Activated gamma-delta T cell treated with anti-CD3 and anti-CD28 coated beads, Interleukin-2, amount 50 U/mL, for 16 hours (primary cell): Measurements from ENCODE around the gene ABCA12.

Source experiments
- DNase-seq: peaks from one replicate; pipeline ENCODE4 v3.0.0-alpha.2; 2020; ENCODE audit warnings: low read depth

The ABCA12 gene

GRCh38 chr2:215032153-215032552 is 106.3 kb downstream of the ABCA12 start:
- no peak for DNase-seq

DNA sequence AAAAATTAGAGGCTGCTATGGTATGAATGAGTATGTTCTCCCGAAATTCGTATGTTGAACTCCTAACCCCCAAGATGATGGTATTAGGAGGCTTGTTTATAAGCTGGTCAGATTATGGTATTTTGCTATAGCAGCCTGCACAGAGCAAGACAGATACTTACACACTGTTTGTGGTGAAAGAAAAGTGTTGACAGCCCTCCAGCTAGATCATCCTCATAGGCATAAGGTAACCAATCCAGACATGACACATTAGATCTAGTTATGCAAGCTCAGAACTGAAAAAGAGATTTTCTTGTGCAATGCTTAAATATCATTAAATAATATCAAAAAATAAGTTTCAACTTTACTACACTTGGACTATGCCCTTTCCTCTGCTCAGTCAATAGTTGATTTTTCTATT is 107.1 kb downstream of the ABCA12 start:
- DNase-seq = no peak

DNA sequence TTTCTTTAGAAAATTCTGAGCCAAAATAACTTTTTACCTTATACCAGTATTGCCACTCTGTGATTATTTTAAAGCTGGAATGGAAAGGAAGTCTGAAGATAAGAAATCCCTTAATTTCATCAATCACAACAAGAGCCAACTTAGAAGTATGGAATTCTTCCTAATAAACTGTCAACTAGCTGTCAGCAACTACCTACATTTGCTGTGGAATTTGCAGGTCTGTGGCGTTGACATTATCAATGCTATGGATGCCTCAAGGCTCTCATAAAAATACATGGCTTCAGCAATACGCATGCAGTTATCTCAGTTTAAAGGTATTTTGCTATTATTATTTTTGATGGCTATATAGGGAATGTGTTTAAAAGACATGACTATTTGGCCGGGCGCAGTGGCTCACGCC is 108.5 kb downstream of the ABCA12 start:
- no peak for DNase-seq

- no peak for DNase-seq
These were observed 110.2 kb downstream of the ABCA12 start for GRCh38 chr2:215028231-215028630.

GRCh38 chr2:215027779-215028178 is 110.6 kb downstream of the ABCA12 start:
- DNase-seq = no peak

DNA sequence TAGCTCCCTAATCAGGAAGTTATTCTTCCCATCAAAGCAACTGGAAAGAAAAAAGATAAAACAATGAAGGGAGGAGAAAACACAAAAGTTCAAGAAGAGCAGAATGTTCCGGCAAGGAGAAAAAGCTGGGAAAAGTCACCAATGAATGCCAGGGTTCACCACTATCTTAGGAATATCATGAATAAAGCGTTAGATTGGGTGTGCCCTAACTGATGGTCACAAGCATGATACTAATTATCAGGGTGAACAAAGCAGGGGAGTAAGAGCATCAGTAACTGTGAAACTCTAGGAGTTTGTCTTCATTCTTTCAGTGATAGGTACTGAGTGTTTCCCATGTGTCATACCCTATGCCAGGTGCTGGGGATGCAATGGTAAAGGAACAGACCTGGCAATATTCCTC is 115.5 kb downstream of the ABCA12 start:
- no peak for DNase-seq

DNA sequence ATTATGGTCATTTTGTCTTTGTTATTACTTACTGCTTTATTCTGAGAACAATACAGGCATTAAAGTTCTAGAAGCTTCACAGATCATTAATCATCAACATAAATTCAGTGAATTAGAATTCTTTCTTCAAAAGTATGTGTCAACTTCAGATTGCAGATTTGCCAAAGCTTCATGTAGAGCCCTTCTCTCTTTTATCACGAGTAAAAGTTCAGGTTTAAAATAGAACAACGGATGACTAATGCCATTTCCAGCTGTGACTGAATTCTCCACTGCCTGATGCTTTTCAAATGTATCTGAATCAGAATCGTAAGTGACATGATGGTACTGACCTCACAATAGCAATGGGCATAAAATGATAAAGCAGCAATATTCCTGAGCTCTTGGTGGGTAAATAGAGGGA is 116.0 kb downstream of the ABCA12 start:
- DNase-seq = no peak

- no peak for DNase-seq
These were observed 118.1 kb downstream of the ABCA12 start for GRCh38 chr2:215020283-215020682.

DNA sequence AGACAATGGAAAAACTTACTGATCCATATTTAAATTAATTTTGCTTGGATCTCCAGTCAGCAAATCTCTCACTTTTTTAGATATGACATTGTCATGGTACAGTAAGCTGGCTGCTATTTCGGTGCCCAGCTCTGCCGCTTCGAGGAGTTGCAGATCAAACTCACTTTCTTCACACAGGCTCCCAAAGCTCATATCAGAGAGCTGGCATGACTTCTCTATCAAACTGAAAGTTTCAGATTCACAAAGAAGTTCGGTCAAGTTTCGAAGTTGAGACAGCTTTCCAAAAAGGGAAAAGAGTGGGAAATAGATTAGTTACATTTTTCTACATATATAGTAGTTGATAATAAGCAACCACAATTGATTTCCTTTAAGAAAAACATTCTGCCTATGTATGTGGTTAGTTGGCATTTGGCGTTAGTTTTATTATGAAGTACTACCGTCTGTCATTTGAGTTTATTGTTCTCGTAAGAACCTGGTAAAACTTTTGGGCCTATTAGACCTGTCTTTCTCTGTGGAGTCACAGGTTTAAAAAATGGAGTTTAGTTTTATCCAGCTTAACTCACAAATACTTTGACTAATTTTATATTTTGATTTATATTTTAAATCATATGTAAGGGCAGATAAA is 118.8 kb downstream of the ABCA12 start:
- no peak for DNase-seq

GRCh38 chr2:215019085-215019484 is 119.3 kb downstream of the ABCA12 start:
- DNase-seq = no peak

- DNase-seq = no peak
These were observed 123.0 kb downstream of the ABCA12 start for GRCh38 chr2:215015421-215015820.

- DNase-seq = no peak
These were observed 128.0 kb downstream of the ABCA12 start for GRCh38 chr2:215010390-215010789.

DNA sequence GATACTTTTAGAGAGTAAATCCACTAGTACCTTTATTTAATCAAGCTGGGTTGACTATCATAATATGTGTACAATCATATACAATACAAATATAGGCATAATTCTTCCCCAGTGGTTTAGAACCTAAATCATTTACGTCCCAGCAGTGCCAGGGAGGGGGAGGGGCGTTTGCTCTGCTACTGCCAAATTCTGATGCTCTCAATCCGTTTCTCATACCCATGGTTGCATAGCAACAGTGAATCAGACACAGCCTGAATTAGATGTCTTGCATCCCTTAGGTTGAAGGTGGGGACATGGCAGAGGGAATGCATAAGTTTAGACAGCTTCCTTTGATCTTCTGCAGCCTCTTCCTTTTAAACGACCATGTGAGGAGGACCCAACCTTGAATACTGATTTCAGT is 135.4 kb downstream of the ABCA12 start:
- DNase-seq = no peak

- no peak for DNase-seq
These were observed 135.9 kb downstream of the ABCA12 start for GRCh38 chr2:215002500-215002899.

DNA sequence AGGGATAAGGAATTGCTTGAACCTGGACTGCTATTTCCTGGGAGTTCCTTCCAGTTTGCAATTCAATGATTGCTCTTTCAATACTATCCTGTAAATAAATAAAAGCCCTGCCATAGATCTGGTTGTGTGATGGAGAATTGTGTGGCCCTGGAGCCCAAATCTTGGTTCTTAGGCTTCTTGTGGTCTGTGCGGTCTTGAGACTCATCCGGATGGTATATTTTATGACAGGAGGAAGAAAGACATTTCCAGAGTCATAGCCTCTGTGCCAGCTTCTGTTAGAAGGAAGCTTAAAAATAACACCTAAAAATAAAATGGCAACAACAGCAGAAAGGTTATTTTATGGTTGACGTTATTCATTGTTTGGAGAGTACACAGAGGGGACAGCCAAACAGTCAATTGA is 137.7 kb downstream of the ABCA12 start:
- no peak for DNase-seq

DNA sequence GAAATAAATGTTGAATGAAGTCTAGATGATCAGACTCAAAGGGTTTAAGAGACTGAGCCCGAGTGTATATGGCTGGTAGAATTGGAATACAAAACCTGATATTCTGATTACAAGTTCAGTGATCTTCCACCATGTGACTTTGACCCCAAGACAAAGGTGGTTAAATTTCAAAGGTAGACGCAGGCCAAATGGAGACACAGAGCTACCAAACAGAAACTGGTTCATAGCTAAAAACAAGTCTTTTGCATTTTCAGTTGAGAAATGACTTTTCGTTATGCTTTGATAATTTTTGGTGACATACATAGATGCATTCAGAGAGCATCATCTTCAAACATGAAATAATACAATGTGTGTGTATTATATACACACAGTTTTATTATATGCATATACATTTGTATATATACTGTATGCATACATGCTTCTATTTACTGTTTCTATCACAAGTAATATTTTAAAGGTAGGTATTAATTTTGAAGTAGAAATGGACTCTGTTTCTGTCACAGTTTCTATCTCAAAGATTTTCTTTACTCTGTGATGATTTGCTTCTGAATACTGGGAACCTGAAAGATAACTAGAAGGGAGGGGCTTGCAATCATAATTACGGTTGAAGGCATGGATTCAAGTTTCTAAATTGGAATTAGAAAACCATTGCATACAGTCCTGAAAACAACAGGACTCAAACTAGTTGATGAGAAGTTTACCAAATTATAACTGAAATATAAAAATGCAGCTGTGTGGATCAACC is 142.3 kb downstream of the ABCA12 start:
- DNase-seq = no peak

DNA sequence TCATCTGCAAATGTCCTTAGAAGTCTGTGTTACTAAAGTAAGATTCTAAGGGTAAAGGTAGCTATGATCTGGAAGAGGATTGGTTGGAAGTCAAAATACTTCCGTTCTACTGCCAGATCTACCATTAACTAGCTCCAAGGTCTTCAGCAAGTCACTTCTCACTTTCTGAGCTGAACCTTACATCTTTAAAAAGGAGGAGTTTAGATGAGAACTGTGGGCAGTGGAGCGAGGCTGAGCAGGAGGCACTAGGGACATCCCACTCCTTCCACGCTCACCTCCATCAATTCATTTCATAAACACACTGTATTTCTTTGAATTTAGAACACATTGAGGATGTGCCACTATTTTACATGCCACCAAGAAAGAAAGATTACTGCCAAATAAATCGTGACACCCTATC is 143.0 kb downstream of the ABCA12 start:
- DNase-seq = no peak

DNA sequence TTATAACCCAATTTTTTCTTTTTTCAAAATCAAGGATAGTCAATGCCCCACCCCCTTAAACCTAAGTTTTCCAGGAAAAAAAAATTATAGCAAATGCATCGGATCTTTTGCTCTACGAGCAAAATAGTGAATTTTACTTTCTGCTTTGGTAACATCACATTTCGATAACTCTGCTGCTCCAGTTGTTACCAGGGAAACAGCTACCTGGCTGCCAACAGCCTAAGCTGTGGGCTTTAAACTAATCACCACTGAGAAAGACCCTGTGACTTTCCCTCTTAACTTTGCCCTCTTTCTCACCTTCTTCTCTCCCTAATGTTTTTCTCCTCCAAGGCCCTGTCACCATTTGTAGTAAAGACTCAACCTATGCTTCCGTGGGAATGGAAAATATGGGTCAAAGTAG is 145.5 kb downstream of the ABCA12 start:
- no peak for DNase-seq

- DNase-seq = no peak
These were observed 149.2 kb downstream of the ABCA12 start for GRCh38 chr2:214989187-214989586.

DNA sequence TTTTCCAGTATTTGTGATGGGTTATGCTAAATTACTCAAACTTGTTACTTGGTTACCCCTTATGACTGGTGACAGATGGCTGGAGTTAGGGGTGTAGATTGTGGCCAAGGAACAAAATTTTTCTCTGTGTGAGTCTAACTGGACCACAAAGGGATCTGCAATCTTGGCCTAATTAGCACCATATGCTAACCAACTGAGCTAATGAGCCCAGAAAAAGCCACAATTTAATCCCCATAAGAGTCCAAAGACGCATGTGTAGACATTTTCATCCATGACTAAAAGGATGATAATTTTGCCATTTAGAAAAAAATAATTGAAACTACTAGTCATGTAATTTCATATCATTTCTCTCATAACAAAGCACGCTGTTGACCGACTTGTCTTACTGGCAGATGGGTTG is 151.2 kb downstream of the ABCA12 start:
- DNase-seq = no peak

DNA sequence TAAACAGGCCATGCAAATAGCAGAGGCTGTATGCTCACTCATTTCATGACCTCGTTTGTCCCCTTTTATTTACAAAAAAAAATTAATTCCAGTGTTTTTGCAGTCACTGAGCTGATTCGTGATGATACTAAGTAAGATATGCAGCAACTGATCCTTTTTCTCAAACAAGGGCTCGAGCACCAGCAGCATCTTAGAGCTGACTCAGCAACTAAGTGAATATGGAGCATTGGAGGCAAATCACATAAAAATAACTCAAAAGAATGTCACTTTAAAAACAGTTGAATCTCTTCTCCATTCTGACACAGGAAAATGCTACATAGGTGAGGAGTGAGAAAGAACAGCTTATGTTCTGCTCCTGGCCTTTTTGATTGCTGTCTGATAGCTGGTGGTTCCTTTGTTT is 152.8 kb downstream of the ABCA12 start:
- no peak for DNase-seq

DNA sequence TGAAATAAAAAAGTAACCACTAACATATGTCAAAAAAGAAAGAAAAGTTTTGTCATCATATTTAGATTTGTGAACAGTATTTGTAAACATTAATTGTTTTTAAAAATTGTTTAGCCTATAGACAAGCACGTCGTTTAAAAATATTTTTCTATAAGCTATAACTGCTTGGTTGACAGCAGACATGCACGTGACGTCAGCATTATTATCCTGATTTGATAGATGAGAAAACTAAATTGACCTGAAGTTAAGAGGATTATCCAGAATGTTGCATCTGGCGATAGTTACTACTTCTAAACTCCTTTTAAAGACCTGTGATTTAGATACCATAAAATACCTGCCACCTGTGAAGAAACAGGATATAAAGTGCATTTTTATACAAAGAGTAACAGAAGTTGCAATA is 172.0 kb downstream of the ABCA12 start:
- no peak for DNase-seq

- no peak for DNase-seq
These were observed 177.7 kb downstream of the ABCA12 start for GRCh38 chr2:214960677-214961076.

DNA sequence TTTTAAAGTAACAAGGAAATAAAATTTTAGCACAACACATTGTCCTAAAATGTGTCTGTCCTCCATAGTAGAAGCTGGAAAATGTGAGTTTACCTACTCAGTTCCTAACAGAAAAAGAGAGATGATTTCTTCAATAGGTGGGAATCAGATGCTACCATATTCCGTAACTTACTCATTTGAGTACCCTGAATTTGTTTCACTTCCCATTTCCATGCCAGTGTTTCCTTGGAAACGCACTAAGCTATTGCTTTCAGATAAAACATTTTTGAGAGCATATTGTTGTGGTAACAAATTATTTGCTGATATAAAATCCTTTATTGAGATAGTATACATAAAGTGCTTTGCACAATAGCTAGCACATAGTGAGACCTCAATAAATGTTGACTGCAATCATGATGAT is 191.5 kb downstream of the ABCA12 start:
- DNase-seq = no peak
